Mesenchymal stem cell (in vitro differentiated cells and primary cell): ENCODE results near the gene RALGAPA2.

Source experiments
- DNase-seq: peaks from one replicate; pipeline ENCODE4 v3.0.0-alpha.2; 2013
- H2AFZ ChIP-seq: one replicate; pipeline ENCODE4 v1.6.1; 2013; ENCODE audit warnings: low read depth, mild to moderate bottlenecking, control low read depth, inconsistent platforms, low read length, moderate library complexity
- H2AK5ac ChIP-seq: 2 replicates; pipeline ENCODE4 v1.6.1; 2013; ENCODE audit warnings: low read length, moderate library complexity, mild to moderate bottlenecking, inconsistent platforms; ENCODE audit not compliant: severe bottlenecking
- H2BK120ac ChIP-seq: one replicate; pipeline ENCODE4 v1.6.1; 2013; ENCODE audit warnings: low read depth, mild to moderate bottlenecking, inconsistent platforms, low read length, moderate library complexity
- H2BK12ac ChIP-seq, 2 experiments: one replicate each; pipeline ENCODE4 v1.6.1; 2013; ENCODE audit warnings: inconsistent platforms in 2 of 2, low read length in 2 of 2, mild to moderate bottlenecking in 2 of 2, moderate library complexity in 2 of 2, control low read depth in 1 of 2
- H2BK15ac ChIP-seq: one replicate; pipeline ENCODE4 v1.6.1; 2013; ENCODE audit warnings: mild to moderate bottlenecking, low read depth, inconsistent platforms; ENCODE audit not compliant: poor library complexity, severe bottlenecking
- H2BK5ac ChIP-seq: 2 replicates; pipeline ENCODE4 v1.6.1; 2013; ENCODE audit warnings: low read depth, mild to moderate bottlenecking, low read length, control low read depth, inconsistent platforms; ENCODE audit not compliant: poor library complexity, severe bottlenecking
- H3K14ac ChIP-seq, 2 experiments: one replicate each; pipeline ENCODE4 v1.6.1; 2013; ENCODE audit warnings: inconsistent platforms in 2 of 2, low read length in 2 of 2, control low read depth in 1 of 2, mild to moderate bottlenecking in 1 of 2, moderate library complexity in 1 of 2
- H3K18ac ChIP-seq, 2 experiments: one replicate each; pipeline ENCODE4 v1.6.1; 2013; ENCODE audit warnings: inconsistent platforms in 2 of 2, low read length in 2 of 2, control low read depth in 1 of 2, low read depth in 1 of 2, mild to moderate bottlenecking in 1 of 2
- H3K23ac ChIP-seq, 2 experiments: one replicate each; pipeline ENCODE4 v1.6.1; 2013; ENCODE audit warnings: inconsistent platforms in 2 of 2, low read length in 2 of 2, mild to moderate bottlenecking in 2 of 2, moderate library complexity in 2 of 2, control low read depth in 1 of 2
- H3K27ac ChIP-seq: 2 replicates; pipeline ENCODE4 v1.5.1; 2013; ENCODE audit warnings: mild to moderate bottlenecking, moderate library complexity, low read length, control low read depth, inconsistent platforms; ENCODE audit not compliant: poor library complexity, severe bottlenecking
- H3K27me3 ChIP-seq, 2 experiments: 2 replicates each; pipeline versions ENCODE4 v1.6.1 to v1.7.0; 2013; ENCODE audit warnings: low read length in 2 of 2, mild to moderate bottlenecking in 2 of 2, moderate library complexity in 2 of 2, control low read depth in 1 of 2, inconsistent platforms in 1 of 2; ENCODE audit not compliant: control insufficient read depth in 1 of 2, insufficient read depth in 1 of 2
- H3K36me3 ChIP-seq, 2 experiments: 2 replicates each; pipeline versions ENCODE4 v1.6.1 to v1.7.0; 2013; ENCODE audit warnings: low read length in 2 of 2, control low read depth in 1 of 2, inconsistent platforms in 1 of 2, low read depth in 1 of 2, mild to moderate bottlenecking in 1 of 2; ENCODE audit not compliant: insufficient read depth in 2 of 2, control insufficient read depth in 1 of 2
- H3K4ac ChIP-seq, 2 experiments: one replicate each; pipeline ENCODE4 v1.6.1; 2013; ENCODE audit warnings: inconsistent platforms in 2 of 2, low read length in 2 of 2, mild to moderate bottlenecking in 2 of 2, moderate library complexity in 2 of 2, control low read depth in 1 of 2, low read depth in 1 of 2
- H3K4me1 ChIP-seq: 2 replicates; pipeline ENCODE4 v1.6.1; 2013; ENCODE audit warnings: low read depth, low read length, control low read depth; ENCODE audit not compliant: control insufficient read depth, insufficient read depth
- H3K4me2 ChIP-seq: 2 replicates; pipeline ENCODE4 v1.6.1; 2013; ENCODE audit warnings: low read length, mild to moderate bottlenecking, inconsistent platforms; ENCODE audit not compliant: poor library complexity, severe bottlenecking
- H3K4me3 ChIP-seq, 2 experiments: 2 replicates each; pipeline versions ENCODE4 v1.5.1 to v1.7.0; 2013; ENCODE audit warnings: low read length in 2 of 2, mild to moderate bottlenecking in 2 of 2, control low read depth in 1 of 2, low read depth in 1 of 2; ENCODE audit not compliant: insufficient read depth in 1 of 2
- H3K79me1 ChIP-seq: replicated peaks from 2 replicates; pipeline ENCODE4 v1.6.1; 2013; ENCODE audit warnings: mild to moderate bottlenecking, control low read depth, low read length, inconsistent platforms; ENCODE audit not compliant: poor library complexity, severe bottlenecking
- H3K9ac ChIP-seq: 2 replicates; pipeline ENCODE4 v1.7.0; 2013; ENCODE audit warnings: mild to moderate bottlenecking, low read length, moderate library complexity
- H3K9me3 ChIP-seq: 2 replicates; pipeline ENCODE4 v1.7.0; 2013; ENCODE audit warnings: mild to moderate bottlenecking, low read length; ENCODE audit not compliant: control insufficient read depth
- H4K8ac ChIP-seq: one replicate; pipeline ENCODE4 v1.6.1; 2013; ENCODE audit warnings: inconsistent platforms, mild to moderate bottlenecking, low read length, moderate library complexity
- H4K91ac ChIP-seq: one replicate; pipeline ENCODE4 v1.6.1; 2013; ENCODE audit warnings: mild to moderate bottlenecking, low read length, inconsistent platforms
- WGBS: methylation state at CpG from one replicate; pipeline ENCODE4 v1.1.7; 2013; ENCODE audit warnings: mixed read lengths; 5-methylcytosine and 5-hydroxymethylcytosine counted together

RALGAPA2 gene

GRCh38 chr20:20627471-20627870 is 85.0 kb downstream of the RALGAPA2 start:
- Histone ChIP-seq H2BK12ac (no peak overlapping the region), H3K4me2 (no peak overlapping the region)

GRCh38 chr20:20624914-20625313 is 87.5 kb downstream of the RALGAPA2 start:
- Histone ChIP-seq H3K4me1 (no peaks in the 10 kb centered on the region), H3K23ac (no peak overlapping the region), H2BK15ac (no peak overlapping the region), H3K4me3 (no peak overlapping the region), H3K9me3 (no peaks in the 10 kb centered on the region), H2AFZ (no peak overlapping the region), H3K27ac (no peak overlapping the region), H3K36me3 (peaks cover 7 to 23% of the 10 kb centered on the region in 2 experiments), H2BK5ac (no peak overlapping the region), H3K18ac (no peak overlapping the region), H4K8ac (no peak overlapping the region), H3K14ac (no peak overlapping the region), H2AK5ac (no peak overlapping the region), H3K9ac (no peak overlapping the region), H4K91ac (no peak overlapping the region), H3K4me2 (no peak overlapping the region), H2BK12ac (no peak overlapping the region), H3K27me3 (no peaks in the 10 kb centered on the region), H3K79me1 (no peaks in the 10 kb centered on the region), H2BK120ac (no peak overlapping the region), H3K4ac (no peak overlapping the region)
- no peak for DNase-seq
- whole genome bisulfite sequencing, result 93% methylated on average over 2 of the region's 2 CpGs

More at GRCh38 chr20:20627471-20627870, 85.0 kb downstream of the RALGAPA2 start:
- Histone ChIP-seq H3K79me1 (no peaks in the 10 kb centered on the region), H3K36me3 (peaks cover 7 to 27% of the 10 kb centered on the region in 2 experiments), H4K91ac (no peak overlapping the region), H3K4ac (no peak overlapping the region), H3K9me3 (no peaks in the 10 kb centered on the region), H3K4me1 (no peaks in the 10 kb centered on the region), H2AK5ac (no peak overlapping the region), H2BK5ac (no peak overlapping the region), H2AFZ (no peak overlapping the region), H3K23ac (no peak overlapping the region), H3K14ac (no peak overlapping the region), H3K4me3 (no peak overlapping the region), H3K27ac (no peak overlapping the region), H2BK15ac (no peak overlapping the region), H3K27me3 (no peaks in the 10 kb centered on the region), H3K18ac (no peak overlapping the region), H3K9ac (no peak overlapping the region), H4K8ac (no peak overlapping the region), H2BK120ac (no peak overlapping the region)
- 94% methylated on average over 4 of the region's 4 CpGs for WGBS
- no peak for DNase-seq

GRCh38 chr20:20621195-20621594 is 91.2 kb downstream of the RALGAPA2 start:
- Histone ChIP-seq H3K18ac (no peak overlapping the region), H3K27ac (no peak overlapping the region), H3K36me3 (peaks cover 0 to 4% of the 10 kb centered on the region in 2 experiments), H3K9ac (no peak overlapping the region), H3K23ac (no peak overlapping the region), H4K91ac (no peak overlapping the region), H2BK15ac (no peak overlapping the region), H3K79me1 (no peaks in the 10 kb centered on the region), H3K9me3 (no peaks in the 10 kb centered on the region), H3K14ac (no peak overlapping the region), H3K27me3 (no peaks in the 10 kb centered on the region), H4K8ac (no peak overlapping the region), H2BK12ac (no peak overlapping the region), H3K4me3 (no peak overlapping the region), H3K4me1 (no peaks in the 10 kb centered on the region), H3K4ac (no peak overlapping the region), H2BK5ac (no peak overlapping the region), H2BK120ac (no peak overlapping the region), H2AK5ac (no peak overlapping the region), H2AFZ (no peak overlapping the region), H3K4me2 (no peak overlapping the region)
- WGBS, result no CpG with 5 or more reads among the region's 1 CpG
- DNase-seq, result no peak

GRCh38 chr20:20614391-20614790 is 98.1 kb downstream of the RALGAPA2 start:
- Histone ChIP-seq H3K9me3 (no peaks in the 10 kb centered on the region), H3K4ac (no peak overlapping the region), H3K4me3 (no peak overlapping the region), H2BK12ac (no peak overlapping the region), H3K18ac (no peak overlapping the region), H3K36me3 (peaks cover 0 to 9% of the 10 kb centered on the region in 2 experiments), H3K27ac (no peak overlapping the region), H4K8ac (no peak overlapping the region), H2BK15ac (no peak overlapping the region), H3K9ac (no peak overlapping the region), H3K27me3 (no peaks in the 10 kb centered on the region), H4K91ac (no peak overlapping the region), H3K4me2 (no peak overlapping the region), H2AK5ac (no peak overlapping the region), H2AFZ (no peak overlapping the region), H3K4me1 (no peaks in the 10 kb centered on the region), H2BK5ac (no peak overlapping the region), H2BK120ac (no peak overlapping the region), H3K23ac (no peak overlapping the region), H3K79me1 (no peaks in the 10 kb centered on the region), H3K14ac (peak overlapping the region in 1 of 2 experiments; percentile 28)
- 95% methylated on average over 2 of the region's 3 CpGs for WGBS
- no peak for DNase-seq
